Stimulated activated naive CD4-positive, alpha-beta T cell (primary cell): ENCODE data around the gene FRMD4A.
"Not testable (repeated sequence)": the region's sequence is repeated elsewhere in the genome, so short reads cannot be mapped to it uniquely, and the experiment has no call there.

Experiments
- DNase-seq, 6 experiments: peaks; one replicate each; lab custom pipeline; 2025; lab: John Stamatoyannopoulos, UW

FRMD4A gene

DNA sequence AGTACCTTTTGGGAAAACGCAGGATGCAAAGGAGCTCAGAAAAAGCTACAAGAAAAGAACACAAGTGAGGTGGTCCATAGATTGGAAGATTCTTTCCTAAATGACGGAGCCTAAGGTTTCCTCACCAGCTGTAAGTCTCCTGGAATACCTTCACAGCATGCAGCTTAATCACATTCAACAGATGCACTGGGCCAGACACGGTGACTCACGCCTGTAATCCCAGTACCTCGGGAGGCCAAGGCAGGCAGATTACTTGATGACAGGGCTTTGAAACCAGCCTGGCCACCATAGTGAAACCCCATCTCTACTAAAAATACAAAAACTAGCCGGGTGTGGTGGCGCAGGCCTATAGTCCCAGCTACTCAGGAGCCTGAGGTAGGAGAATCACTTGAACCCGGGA is 228.7 kb downstream of the FRMD4A start:
- no peak for DNase-seq

DNA sequence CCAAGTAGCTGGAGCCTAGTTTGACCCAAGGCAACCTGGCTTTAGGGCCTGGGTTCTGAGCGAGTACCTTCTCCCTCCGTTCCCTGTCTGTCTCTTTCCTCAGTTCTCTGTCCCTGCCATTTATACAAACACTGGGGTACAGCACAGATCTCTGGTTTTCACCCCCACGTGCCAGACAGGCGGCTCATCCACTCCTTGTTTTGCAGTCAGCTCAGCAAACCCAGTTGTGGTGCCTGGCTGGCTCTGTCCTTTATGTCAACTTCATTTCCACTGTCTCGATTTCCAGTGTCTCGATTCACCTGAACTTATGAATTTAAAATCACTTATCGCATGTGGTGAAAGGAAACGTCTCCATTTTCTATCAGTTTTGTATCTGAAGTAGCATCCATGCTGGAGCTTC is 230.8 kb downstream of the FRMD4A start:
- DNase-seq, result no peak

DNA sequence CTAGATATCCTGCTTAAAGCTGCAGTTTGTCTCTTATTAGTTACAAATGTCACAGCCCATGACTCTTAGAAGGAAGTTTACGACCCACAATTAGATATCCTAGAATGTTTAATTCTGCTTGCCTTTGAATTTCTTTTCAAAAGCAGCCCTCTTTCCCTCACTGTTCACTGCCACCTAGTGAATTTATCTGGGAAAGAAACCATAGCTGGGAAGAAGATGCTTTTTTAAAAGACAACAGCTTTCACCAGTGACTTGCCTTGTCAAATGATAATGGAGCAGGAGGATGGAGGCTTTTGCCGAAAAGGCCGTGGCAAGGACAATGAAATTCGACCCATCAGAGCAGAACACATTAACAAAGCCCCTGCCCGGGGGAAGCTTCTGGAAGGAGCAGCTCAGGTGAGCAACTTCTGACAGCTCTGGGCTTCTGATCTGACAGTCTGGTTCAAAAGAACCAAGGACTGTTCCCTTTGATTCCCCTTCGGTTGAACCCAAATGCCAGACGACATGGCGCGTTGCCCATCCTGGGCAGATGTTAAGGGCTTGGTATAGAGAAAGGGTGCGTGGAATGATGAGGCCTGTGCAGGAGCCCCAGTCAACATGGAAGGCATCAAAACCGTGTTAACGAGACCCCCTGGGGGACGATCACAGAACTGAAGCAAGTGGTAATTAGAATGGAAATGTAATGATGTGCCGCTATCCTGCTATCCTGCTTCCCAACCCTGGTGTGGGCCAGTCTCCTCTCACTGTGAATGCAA is 236.8 kb downstream of the FRMD4A start:
- peak in 2 of 6 experiments; percentile 13 to 27 for DNase-seq

DNA sequence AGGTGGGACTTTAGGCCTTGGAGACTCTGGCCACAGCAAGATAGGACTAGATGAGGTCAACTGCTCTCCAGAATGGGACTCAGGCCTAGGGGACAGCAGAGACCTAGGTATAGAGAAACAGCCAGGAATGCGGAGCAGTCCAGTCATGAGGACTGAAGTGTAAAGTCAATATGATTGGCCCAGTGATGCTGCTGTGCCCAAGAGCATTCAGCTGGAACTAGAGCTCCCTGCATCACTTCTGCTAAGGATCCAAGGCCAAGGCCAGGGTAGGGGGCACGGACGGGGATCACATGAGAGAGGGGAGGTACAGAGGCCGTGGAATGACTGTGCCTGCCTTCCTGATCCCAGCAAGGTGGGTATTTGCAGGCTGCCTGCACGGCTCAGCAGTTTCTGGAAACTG is 237.9 kb downstream of the FRMD4A start:
- no peak for DNase-seq

DNA sequence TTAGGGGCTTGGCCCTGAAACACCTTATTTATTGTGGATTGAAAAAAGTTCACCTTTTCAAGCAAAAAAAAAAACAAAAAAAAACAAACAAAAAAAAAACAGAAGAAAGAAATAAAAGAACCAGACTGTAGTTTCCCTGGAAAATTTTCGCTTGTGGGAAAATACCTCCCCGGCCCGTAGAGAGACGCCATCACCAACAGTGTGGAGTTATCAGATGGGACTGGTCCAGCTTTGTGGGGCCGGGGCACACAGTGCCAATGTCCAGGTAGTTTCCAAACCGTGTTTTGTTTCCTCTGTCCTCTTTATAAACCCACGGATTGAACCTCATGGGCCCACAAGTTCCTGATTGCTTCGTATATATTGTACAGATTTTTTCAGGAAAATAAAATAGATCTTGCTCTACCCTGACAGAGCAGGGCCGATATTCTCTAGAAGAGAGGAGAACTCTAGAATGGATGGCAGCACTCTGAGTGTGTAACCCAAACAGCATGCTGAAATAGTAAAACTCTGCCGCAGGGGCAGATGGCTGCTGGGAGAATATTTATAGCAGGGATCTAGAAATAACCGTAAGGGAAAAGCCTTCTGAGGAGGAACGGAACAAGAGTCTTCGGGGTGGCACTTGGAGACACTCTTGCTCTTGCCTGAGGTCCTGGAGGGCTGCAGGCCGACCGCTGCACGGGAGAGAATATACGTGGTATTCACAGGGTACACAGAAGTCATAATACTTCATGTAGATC is 241.0 kb downstream of the FRMD4A start:
- DNase-seq, result no peak

DNA sequence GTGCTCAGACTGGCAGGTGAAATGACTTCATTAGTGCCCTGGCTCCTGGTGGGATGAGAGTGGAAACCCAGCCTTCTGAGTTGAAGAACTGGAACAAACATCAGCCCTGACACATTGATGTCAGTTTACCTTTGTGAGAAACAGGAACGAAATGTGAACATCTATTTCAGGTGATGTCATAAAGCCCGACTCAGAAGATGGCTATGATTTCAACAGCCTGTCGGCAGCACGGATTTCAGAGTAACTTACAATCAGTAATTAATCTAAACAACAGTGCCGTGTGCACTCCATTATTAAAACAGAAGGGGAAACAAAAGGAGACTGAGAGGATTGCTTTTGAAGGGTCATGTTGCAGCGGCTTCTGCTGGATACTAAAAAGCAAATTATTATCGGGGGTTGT is 243.2 kb downstream of the FRMD4A start:
- no peak for DNase-seq

DNA sequence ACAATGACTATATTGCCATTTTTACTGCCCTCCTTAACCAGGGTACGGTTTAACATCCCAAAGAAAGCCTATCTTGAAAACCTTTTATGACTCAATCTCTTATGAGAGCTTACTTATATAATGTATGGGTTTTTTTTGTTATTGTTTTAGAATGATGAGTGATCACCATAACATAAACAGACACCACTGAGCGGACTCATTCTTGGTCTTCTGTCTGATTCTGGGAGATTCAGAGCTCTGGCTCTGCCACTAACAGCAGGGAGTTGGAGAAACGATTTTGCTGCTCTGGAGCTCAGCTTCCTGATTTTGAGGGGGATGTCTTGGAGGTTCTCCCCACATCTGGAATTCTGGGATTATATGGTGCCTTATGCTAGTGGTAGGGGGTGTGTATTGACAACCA is 244.1 kb downstream of the FRMD4A start:
- no peak for DNase-seq

DNA sequence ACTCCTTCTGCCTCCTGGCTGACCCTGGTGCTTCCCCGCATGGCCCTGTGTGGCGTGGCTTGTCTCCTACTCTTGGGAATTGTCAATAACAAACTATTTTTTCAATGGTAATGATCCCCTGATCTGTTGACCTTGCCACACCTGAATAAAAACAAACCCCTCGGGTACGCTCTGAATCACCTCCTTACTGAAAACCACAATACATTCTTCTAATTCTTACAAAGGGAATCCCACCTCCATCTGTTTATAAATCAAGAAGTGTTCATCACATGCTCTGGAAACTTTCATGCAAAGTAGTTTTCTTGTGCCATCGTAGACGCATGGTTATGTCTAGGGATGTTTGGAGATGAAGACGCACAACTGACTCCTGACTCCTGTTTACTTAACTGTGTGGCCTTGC is 245.8 kb downstream of the FRMD4A start:
- DNase-seq, result no peak

DNA sequence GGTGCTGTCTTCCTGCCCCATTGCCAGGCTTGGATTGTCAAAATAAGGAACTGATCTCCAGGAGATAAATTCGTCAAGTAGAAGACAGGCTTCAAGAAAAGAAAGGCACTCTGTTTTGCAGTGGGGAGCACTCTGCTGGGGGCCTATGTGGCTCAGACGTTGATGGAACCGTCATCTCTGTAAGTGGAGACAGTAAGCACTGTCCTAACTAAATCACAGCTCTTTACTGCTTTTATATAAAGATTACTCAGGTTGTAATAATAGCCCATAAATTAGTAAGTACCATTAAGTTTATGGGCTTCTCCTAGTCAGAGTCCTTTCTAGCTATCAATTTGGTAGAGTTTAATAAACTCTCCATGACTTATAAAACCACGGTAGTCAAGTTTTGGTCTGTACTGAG is 249.9 kb downstream of the FRMD4A start:
- DNase-seq, result no peak

DNA sequence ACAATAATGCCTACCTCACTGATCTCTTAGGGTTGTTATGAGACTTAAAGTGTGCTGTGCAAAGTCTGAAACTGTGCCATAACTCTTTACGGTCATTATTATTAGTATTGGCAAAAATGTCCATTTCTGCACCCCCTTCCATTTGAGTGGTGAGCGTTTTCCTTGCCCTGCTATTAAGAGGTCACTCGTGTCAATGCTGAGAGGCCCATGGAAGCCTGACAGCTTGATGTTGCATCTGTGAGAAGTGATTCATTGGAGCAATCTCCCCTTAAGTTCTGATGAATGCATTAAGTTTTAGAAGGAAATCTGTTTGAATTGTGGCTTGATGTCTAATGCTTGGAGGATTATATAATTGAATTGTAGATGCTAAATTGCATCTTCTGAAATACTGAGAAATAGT is 253.3 kb downstream of the FRMD4A start:
- DNase-seq, result no peak

DNA sequence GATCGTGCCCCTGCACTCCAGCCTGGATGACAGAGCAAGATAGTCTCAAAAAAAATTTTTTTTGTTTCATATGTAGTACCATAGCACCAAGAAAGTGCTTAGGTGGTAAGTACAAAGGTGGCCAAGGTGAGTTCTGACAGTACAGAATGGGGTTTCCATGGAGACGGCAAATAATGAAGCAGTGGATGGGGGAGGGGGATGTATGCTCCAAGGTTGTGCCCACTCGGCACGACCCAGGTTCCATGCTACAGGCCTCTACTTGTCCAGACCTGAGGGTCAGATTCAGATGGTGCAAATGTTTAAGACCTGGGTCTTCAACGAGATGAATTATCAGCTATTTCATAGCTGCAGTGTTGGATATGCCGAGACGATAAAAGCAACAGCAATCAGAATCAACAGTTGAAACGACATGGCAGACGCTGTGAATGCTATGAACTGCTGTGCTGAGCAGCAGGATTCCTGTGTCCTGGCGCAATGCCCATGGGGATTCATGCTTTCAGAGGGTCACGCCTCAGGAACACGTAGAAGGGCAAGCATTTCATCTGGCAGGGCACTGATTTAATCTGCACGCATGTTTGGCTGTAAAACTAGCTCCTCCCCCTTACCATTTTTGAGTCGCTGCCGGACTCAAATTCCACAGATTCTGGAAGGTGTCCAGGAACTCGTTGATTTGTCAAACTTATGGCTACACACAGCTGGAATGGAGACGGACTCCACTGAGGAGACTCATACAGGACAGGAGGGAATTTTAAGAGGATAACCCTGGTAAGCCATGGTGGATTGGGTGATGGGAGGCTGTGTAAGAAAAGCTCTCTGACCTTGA is 256.5 kb downstream of the FRMD4A start:
- no peak for DNase-seq

DNA sequence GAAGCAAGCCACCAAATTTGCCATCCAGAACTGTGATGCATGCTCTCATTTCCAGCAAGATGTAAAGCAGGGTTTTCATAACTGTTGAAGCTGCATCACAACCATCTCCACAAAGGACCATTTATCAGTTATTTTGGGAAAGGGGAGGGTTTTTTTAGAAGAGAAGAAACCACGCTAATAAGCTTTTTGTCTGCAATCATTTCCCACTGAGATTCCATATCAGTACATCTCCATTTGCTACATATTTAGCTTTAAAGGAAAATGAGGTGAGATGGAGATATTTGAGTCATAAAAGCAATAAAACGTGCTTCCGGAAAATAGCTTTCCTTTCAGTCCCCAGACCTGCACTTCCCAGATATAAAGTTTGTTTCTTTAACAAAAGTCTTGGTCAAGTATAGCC is 258.2 kb downstream of the FRMD4A start:
- no peak for DNase-seq

DNA sequence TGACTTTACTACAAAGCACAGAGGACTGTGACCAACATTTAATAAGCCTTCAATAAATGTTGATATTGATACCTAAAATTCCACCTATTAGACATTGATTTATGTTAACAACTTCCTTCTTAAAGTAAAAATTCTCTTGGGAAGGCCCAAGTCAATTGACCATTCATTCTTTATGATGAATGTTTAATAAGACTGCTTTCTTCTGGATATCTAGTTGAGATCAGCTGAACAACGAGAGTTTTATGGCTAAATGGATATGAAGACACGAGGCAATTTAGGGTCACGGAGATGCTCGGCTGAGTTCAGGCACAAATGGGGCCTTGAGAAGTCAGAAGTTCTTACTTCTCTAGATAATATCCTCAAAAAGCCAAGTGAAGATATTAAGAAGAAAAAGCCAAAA is 258.8 kb downstream of the FRMD4A start:
- no peak for DNase-seq

DNA sequence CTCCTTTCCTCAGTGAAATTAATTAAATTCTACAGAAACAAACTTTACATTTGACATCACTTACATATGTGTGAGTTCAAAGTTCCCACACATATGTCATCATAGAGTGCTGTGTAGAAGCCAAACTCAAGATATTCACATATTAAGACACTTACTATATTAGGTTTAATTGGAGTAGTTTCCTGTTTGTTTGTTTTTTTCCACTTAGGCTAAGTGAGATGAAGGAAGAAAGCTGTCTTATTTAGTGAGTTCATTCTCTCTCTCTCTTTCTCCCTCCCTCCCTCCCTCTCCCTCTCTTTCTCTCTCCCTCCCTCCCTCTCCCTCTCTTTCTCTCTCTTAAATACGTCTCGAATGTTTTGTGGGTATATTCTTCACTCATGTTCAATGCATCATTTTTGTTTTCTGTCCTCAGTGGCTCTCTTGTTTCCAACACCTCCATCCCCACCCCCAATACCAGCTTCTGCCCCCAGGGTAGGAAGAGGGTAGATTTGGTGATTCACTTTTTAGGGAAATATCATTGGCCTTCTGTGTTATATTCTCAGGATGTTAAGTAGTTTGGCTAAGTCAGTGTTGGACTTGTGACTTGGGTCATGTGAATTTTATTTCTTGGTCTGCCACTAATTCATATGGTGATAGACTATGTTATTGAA is 262.0 kb downstream of the FRMD4A start:
- no peak for DNase-seq

DNA sequence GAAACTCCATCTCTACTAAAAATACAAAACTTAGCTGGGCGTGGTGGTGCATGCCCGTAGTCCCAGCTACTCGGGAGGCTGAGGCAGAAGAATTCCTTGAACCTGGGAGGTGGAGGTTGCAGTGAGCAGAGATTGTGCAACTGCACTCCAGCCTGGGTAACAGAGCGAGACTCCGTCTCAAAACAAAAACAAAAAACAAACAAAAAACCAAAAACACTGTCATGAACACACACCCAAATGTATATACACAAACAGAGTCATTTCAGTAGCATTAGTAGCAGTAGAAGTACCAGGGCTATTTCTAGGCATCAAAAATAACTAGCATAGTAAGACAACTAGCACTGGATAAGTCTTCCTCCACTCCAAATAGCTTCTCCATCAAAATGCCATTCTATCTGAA is 263.1 kb downstream of the FRMD4A start:
- not testable (repeated sequence) for DNase-seq

DNA sequence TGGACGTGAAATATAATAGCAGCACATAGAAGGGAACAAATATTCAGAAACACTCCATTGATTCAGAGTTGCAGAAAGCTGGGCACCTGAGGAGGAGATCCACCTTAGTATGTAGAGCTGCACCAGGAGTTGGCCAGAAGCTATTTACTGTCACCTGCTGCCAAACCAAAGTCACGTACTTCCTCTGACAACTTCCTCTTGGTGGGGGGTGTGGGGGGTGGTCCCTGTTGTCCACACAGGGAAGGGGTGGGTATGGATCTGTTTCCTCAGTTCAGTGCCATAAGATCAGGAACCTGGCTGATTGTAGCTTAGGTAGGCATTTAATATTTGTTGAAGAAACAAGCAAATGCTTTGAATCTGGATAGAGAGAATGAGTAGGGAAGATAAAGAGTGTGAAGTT is 264.6 kb downstream of the FRMD4A start:
- no peak for DNase-seq

DNA sequence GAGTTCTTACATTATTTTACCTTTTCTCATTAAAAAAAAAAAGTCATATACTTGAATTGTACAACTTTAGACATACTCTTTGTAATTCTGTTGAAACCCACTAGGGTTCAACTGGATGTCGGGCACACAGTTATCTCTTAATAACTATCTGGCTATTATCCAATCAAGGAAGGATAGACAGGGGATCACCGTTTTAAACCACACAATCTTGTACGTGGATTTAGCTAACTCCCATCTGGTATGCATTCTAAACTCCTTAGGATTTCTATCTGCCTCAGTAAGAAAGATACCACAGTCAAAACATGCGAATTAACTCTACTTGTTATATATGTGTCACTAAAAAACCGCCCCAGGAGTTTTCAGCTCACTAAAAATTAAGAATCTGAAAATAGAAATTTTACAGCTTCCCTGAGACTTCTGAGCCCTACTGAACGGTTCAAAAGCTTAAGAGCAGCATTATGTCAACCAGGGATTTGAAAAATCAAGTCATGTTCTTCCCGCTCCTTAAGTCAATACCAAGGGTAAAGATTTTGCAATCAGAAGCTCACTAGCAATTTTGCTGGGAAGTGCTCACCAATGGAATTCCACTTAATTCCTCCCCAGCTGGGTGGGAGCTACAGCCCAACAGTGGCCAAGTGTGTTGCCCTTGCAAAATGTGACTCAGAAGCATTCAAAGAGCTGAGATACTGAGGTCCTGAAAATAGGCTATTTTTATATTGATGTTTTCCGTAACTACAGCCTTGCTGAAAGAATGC is 267.0 kb downstream of the FRMD4A start:
- DNase-seq, result no peak

DNA sequence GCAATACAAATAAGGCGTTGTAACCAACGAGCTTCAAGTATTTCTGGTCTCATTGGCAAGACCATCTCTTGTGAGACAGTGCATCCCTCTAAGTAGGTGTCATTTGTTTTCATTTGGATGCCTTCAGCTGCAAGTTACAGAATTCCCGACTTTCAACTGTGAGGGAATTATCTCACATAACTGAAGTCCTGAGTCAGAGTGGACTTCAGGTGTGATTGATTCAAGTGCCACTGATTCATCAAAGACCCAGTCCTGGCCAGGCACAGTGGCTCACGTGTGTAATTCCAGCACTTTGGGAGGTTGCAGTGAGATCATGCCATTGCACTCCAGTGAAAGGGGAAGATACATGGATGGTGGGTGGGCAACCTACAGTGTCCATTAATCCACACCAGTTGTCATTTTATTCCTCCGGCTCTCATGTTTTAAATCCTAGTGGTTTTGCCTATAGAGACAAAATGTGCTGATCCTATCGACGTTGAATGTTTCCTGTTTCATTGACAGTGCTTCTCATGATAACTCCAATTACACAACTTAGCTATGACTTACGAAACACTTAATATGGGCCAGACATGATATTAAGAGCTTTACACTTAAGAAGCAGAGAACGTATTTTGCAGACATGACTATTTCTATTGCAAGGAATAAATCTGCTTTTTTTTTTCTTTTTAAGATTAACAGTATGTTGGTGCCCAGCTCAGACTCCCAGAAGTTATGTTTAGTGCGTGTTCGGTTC is 268.0 kb downstream of the FRMD4A start:
- DNase-seq, result no peak

DNA sequence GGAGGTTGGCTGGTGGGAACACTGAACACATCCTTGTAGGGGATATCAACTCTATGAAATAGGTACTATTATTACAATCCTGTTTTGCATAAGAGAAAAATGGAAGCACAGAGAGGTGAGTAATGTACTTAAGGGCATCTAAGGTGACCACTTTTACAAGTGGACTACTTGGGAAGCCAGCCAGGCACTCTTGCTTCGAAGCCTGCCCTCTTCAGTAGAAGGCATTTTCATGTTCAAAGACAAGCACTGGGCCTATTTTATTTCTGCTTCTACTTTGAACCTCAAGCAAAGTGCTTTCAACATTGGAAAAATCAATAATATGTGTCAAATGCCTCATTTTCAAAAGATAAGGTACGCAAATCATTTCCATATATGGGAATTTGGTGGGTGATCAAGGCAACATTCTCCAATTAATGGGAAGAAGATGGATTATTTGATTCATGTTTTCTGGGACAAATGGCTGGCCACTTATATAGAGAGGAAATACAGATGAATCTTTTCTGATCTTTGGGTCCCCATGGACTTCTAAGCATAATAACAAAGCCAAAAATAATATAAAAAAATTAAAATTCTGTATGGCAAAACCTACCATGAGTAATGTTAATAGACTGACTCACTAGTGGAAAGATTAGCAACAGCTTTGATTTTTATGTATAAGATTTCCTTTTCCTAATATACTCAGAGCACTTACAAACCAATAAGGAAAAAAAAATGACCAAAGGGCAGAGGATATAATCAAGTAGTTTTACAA is 270.2 kb downstream of the FRMD4A start:
- no peak for DNase-seq
